ENCODE results near the gene C16orf78.
A peak's percentile ranks its signal among the peaks of the same experiment; 100 is the strongest.
"Not testable (repeated sequence)": the region's sequence is repeated elsewhere in the genome, so short reads cannot be mapped to it uniquely, and the experiment has no call there.

Gene C16orf78

DNA sequence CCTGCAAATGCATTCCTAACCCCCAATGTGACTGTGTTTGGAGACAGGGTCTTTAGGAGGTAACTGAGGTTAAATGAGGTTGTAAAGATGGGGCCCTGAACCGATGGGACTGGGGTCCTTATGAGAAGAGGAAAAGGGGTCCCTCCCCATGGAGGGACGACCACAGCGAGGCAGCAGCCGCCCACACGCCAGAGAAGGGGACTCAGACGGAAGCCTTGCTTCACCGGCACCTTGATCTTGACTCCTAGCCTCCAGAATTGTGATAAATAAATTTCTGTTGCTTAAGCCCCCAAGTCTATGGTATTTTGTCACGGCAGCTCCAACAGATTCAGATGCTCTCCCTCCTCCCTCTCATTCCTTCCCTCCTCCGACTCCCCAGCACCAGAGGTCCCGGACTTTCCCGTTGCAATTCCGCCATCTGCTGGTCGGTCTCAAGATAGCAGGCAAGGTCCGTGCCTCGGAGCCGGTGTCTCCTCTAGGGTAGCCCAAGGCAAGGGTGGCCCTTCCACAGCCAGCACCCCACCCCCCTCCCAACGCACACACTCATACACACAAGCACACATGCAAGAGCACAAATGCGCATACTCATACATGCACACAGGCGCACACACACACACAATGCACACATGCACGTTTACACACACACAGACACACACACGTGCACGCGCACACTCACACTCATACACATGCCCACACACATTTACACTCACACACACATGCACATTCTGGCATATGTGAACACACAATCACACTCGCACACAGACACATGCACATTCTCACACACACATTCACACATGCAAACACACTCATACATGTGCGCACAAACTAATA is 23.1 kb upstream of the C16orf78 start:
- peak; percentile 65 for DNase-seq

DNA sequence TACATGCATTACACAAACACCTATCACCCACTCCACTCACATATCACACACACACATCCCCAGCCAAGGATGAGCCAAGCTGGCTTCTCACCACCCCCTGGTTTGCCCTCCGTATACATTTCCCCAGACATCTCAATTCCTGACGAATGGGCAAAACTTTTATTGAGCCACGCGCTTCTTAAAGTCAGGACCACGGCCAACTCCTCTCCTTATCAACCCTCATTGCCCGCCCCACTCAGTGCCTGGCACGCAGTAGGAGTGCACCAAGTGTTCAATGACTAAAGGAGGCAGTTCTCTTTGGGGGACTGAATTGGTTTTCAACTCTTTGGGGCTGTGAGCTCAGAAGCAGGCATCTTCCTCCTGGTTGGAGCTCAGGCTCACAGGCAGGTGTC is 22.5 kb upstream of the C16orf78 start:
- DNase-seq: no peak

DNA sequence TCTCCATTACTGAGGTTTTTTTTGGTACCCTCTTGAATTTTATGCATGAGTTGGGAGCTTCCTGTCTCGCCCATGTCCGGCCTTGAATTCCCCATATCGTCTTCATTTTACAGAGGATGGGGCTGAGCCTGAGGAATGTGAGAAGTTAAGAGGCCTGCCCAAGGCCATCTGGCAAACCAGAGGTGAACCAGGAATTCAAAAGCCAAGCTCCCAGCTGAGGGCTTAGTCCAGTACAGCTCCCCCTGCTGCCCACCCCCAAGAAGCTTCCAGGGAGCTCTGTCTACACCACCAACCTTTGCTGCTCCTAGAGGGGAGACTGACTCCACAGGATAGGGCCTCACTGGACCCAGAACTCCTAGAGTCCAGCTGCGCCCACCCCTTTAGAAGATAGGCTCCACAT is 20.7 kb upstream of the C16orf78 start:
- DNase-seq: peak; percentile 43

DNA sequence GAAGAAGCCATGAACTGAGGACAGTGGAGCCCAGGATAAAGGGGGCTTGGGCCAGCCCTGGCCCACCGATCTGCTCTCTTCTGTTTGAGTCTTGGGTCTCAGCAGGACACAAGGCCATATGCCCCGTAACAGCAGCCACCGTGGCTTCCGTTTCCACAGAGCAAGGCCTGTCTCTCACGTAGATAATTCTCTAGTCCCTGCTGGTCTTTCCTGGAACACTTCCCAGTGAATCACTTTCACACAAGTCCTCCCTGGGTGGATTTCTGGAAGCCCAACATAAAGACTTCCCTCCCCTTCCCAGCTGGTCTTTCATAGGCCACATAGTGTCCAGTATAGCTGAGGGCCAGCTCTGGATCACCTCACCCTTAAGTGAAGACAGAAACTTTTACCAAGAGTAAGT is 19.9 kb upstream of the C16orf78 start:
- DNase-seq: no peak

DNA sequence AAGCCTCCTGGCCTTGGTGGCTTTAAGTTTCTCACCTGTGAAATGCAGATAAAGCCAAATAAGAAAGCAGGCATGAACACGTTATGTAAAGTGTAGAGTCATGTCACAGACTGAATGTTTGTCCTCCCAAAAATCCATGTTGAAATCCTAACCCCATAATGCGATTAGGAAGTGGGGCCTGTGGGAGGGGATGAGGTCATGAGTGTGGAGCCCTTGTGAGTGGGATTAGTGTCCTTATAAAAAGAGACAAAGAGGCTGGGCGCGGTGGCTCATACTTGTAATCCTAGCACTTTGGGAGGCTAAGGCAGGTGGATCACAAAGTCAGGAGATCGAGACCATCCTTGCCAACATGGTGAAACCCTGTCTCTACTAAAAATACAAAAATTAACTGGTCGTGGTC is 19.5 kb upstream of the C16orf78 start:
- no peak for DNase-seq

DNA sequence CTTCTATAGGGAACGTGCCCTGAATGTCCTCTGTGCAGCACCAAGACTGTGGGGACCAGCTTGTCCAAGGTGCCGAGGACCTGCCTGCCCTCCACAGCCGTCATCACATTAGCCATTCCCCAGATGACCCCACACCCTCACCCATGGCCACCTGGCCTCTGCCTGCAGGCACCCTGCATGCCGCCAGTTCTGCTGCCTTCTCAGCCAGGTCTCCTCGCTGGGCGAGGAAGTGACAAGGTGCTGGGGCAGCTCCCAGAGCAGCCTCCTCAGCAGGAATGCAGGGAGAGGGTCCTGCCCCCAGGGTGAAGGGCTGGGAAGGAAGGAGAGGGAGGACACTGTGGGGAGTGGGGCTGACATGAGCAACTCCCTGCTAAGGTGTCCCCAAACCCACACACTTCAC is 18.6 kb upstream of the C16orf78 start:
- no peak for DNase-seq

DNA sequence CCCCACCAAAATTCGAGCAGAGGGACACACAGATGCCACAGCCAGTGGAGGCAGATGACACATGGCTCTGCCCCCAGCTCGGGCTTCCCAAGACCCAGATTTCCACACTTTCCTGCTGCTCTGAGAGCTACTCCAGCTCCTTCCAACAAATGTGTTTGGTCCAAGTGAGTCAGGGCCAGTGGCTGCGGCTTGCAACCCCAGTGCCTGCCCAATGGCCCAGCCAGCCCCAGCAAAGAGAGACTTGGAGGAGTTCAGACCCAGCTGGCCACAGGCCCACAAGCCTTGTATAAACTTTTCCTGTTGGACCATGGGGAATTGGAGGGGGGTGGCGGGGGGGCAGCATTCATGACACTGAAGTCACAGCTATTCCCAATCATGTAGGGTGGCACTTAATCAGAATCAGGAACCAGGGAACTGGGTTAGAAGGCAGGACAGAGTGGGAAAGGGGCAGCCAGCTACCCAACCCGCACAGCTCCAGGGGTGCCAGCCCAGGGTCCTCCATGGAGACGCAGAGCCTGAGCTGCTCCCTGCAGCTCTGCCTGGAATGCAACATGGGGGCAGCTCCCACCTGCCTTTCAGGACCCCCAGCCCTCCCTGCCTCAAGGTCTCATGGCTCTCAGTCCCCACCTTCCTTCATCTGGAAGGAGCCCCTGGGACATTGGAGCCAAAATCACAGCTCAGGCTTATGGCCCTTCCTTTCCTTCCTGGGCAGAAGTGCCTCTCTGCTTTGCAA is 17.5 kb upstream of the C16orf78 start:
- DNase-seq: no peak

DNA sequence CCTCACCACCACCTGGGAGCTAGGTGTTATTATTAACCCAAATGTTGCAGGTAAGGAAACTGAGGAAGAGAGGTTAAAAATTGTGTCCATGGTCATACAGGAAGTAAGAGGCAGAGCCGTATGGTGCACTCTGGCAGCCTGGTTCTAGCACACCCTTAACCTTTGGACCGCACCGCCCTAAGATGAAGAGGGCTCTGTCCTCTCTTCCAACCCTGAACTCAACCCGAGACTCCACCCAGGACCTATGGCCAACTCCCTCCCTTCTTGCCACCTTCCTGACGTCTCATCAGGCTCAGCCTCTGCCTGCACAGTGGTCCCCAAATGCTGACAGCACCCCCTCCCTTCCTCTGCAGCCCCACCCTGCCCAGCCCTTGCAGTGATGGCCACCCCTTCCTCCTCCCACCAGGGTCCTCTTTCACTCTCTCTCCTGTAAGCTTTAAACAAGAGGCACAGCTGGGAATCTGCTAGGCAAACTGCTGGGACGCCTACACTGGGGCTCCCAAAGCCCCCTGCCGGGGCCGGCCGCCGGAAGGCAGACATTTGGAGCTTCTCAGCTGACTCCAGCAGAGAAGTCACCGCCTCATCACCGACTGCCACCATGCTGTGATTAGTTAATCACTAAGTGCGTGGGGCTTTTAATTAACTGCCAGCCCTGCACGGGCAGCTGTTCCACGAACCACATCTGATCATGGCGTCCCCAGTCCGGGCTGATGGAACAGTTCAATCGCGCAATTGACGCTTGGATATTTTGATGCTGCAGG is 16.7 kb upstream of the C16orf78 start:
- DNase-seq: no peak

DNA sequence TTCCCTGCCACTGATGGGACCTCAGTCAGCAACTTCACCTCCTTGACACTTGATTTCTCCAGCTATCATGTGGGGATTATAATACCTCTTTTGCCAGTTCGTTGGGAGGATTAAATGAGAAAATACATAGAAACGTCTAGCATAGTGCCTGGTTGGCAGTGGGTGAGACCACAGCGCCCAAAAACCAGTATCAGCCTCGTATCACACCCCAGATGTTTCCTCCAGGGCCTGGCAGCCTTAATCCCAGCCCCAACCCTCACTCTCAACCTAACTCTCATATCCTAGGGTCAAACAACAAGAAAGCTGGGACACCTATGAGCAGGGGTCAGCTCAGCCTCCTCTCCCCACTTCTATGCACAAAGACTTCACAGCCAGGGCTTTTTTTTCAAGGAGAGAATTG is 14.0 kb upstream of the C16orf78 start:
- no peak for DNase-seq

DNA sequence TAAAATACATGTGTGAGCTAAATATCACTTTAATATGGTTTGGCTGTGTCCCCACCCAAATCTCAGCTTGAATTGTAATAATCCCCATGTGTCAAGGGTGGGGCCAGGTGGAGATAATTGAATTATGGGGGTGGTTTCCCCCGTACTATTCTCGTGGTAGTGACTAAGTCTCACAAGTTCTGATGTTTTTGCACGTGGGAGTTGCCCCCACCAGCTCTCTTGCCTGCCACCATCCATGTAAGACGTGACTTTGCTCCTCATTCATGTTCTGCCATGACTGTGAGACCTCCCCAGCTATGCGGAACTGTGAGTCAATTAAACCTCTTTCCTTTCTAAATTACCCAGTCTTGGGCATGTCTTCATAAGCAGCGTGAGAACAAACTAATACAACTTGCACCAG is 11.9 kb upstream of the C16orf78 start:
- DNase-seq: not testable (repeated sequence)

DNA sequence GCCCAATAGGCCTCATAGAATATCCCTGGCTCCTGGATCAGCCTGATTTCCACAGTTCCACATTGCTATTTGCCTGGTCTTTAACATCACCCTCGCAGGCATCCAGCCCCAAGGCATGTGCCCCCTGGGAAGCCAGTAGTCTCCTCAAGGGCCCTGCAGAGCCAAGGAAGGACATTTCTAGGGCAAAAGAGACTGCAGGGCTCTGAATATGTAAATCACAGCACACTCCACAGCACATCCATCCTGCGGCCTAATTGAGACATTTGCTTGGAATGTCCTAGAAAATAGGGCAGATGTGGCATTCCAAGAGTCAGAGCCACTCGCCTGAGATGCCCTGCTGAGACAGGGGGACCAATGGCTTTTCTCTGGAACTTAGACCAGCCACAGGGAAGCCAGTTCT is 11.4 kb upstream of the C16orf78 start:
- no peak for DNase-seq

DNA sequence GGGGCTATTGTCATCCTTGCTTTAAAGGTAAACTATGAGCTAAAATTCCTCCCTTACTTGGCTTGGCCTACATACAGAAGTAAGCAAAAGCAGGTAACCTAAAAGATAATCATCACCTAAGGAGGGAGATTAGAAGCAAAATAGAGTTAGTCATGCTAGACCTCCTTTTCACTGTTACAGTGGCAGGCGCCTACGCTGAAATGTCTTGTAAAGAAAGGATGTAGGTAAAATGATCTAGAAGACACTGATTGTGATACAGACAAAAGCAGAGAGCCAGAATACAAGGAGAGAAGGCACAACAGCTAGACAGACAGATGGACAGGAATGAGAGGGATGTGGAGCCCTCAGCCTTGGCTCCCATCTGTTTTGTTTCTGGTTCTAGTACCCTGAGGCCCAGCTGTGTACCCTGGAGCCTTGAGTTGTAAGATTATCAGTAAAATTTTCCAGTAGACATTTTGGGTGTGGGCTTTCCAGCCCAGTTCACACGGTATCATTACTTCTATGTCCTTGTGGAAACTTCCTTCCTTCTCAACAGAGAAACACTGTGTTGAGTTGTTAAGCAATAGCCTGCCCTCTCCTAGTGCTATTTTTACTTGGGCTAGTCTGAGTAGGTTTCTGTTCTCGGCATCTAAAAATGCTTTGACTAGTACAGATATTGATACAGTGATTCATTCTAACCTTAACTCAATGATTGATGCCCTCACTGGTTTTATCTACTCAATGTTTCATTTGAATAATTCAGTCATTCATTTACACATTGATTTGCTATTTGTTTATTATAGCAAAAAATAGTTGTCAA is 7.7 kb upstream of the C16orf78 start:
- no peak for DNase-seq

DNA sequence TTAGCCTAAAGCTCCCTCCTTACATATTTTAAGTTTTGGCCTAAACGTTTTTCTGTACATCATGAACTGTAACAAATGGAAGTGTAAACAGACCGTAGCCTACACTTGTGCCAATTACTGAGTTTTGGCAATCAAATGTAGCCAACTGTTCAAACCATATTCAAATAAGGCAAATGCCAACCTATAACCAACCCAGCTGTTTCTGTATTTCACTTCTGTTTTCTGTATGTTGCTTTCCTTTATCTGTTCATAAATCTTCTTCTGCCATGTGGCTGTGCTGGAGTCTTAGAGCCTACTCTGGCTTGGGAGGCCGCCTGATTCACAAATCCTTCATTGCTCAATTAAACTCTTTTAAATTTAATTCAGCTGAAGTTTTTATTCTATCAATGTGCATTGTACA is 6.9 kb upstream of the C16orf78 start:
- DNase-seq: no peak

DNA sequence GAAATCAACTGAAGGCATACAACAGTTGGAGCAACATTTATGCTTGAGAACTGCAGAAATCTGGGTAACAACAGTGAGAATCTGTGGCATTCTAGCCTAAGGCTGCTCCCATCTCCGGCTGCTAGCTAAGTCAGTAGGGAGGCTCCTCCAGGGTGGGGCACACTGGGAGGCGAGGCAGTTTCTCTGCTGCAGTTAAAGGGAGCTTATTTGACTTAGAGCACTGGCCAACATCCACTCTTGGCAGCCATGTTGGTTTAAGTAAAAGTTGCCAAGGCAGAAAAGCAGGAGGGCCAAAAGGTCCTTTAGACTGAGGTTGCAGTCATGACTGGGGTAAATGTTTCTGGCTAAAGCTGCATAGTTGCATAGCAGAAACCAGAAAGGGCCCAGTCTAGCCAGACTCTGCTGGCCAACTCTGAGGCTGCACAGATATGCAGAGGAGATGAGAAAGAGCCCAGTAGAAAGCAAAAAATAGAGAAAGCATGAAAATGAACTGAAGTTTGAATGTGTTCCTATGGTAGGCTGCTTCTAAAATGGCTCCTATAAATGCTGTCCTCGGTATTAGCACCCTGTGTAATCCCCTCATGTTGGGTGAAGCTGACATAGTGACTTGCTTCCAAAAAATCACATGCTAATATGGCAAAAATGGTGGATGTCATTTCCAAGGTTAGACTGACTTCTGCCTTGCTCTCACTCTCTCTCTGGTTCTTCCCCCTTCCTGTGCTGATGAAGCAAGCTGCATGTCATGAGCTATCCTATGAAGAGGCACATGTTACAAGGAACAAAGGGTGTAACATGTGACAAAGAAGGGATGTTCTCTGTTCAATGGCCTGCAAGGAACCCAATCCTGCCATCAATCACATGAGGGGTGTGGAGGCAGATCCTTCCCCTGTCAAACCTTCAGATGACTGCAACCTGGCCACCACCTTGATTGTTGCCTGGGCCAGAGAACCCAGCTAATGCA is 3.7 kb upstream of the C16orf78 start:
- DNase-seq: no peak

DNA sequence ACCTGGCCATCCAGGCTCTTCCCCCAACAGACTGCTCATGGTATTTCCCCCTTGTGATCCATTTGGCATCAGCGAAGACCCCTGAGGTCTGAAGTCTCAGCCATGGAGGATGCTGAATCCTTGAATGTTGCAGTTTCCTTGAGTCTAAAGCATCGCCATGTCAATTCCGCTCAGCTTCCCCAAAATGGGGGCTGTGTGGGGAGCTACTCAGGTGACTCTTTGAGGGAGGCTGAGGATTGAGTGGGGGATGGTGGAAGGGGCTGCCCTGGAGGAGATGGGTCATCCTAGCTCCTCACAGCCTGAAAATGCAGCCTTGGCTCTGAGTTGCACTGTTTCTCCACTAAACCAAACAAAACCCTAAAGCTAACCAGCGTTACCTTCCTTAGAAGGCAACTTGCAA is 2.6 kb downstream of the C16orf78 start:
- no peak for DNase-seq

DNA sequence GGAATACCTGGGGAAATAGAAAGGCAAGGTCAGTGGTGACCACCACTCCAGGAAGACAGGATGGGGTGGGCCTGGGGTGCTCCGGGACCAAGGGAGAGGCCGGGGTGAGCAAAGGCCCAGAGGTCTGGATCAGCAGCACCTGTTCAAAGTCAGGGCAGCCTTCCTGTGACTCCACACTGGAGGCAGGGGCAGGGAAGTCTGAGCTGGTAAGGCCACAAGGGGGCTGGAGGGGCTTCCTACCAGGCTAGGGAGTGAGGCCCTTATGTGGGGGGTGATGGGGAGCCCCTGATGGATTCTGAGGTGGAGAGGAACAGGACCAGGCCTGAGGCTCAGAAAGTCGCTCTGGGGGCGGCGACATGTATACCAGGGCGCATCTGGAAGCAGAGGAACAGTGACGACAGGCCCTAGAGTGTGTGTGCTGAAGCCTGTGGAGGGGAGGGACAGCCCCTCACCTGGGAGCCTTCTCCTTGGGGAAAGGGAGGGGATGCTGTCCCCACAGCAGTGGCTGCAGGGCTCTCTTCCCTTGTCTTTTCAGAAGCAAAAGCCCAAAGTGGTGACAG is 3.7 kb downstream of the C16orf78 start:
- DNase-seq: no peak

DNA sequence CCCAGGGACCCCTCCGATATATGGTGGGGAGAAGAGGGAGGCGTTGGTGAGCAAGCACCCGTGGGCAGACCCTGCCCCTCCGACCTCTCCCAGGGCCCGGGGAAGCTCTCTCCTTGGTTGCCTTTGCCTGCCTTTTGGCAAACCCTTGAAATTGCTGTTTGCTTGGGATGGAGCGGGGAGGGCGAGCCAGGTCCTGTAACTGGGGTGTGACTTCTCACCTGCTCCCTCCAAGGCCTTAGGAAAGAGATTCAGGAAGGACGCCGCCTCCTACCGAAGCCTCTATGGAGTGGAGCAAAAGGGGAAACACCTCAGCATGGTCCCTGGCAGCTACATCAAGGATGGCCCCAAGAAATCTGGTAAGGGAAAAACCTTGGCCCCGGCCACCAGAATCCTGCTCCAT is 4.6 kb downstream of the C16orf78 start:
- DNase-seq: no peak

DNA sequence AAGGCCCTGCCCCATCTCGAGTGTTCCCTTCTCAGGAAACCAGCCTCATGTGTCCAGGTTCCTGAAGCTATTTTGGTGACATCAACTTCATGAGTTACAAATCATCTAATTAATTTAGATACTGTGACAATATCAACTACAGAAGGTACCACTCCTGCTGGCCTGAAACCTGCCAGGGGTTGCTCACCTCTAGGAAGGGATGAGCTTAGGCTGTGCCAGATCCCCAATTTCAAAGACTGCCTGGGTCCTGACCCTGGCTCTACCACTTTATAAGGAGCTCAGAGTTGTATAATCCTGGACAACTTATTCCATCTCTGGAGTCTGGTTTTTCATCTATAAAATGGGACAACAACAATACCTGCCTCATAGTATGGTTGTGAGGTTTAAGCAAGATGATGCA is 5.2 kb downstream of the C16orf78 start:
- no peak for DNase-seq

DNA sequence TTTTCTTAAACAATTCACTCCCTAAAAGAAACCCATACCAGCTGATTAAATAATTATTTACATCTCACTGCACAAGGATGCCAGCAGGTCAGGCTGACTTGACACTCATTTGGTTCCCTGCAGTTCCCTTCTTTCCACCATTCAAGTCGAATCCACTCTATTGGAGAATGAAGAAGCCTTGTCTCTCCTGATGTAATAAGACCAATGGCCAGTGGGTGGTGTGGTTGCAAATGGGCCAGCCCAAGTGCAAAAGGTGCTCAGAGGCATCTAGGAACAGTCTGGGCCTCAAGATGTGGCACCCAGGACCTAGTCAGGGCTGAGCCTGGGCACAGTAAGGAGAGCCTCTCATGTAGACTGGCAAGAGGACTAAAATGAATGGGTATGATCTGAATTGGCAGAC is 9.3 kb downstream of the C16orf78 start:
- no peak for DNase-seq

DNA sequence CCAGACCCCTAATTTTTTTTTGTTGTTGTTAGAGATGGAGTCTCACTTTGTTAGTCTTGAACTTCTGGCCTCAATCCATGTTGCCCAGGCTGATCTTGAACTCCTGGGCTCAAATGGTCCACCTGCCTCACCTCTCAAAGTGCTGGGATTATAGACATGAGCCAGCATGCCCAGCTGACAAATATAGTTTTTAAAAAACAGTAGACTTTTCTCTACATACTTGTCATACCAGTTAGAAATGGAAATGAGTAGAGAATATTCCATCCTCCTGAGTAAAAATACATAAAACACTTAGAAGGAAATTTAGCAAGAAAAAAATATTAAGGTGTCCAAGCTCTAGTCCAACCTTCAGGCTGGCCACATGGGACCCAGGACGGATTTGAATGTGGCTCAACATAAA is 21.4 kb downstream of the C16orf78 start:
- no peak for DNase-seq

DNA sequence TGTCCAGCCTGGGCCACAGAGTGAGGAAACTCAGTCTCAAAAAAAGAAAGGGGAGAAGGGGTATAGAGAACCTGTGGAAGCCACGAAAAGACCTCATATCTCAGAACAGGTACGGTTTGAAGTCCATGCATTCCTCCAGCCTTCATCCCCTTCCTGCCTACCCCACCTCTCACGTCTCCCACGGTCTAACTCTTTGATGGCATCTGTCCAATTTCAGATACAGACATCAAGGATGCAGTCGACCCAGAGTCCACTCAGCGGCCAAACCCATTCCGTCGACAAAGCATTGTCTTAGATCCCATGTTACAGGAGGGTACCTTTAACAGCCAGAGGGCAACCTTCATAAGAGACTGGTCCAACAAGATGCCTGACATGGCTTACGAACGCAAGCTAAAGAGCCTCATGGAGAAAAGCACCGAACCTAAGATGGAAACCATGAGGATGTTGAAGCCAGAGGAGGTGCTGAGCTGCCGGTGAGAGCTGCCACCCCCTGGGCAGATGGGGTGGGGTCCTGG is 22.7 kb downstream of the C16orf78 start:
- DNase-seq: no peak
